Thyroid gland (tissue), 4 donors: ENCODE data around the gene NYNRIN. TPM values are rescaled to one million over a fixed set of nuclear protein-coding genes. Genes with fewer than 3 reads are reported as not detected.

Experiments used
- DNase-seq, 2 donors: peaks; one replicate each; pipeline ENCODE4 v3.0.0-alpha.2; 2019
- H3K27ac ChIP-seq, 3 donors: fragments of 200-600 bp; sonication (generic); 1 replicate in 2 of 3; 2 replicates in 1 of 3; pipeline ENCODE4 v1.5.1; 2016 to 2019; ENCODE audit warnings: mild to moderate bottlenecking in 1 of 3, moderate library complexity in 1 of 3
- H3K27me3 ChIP-seq: fragments of 200-600 bp; sonication (generic); one replicate; pipeline ENCODE4 v1.5.1; 2019
- H3K36me3 ChIP-seq, 2 donors: fragments of 200-600 bp; sonication (generic); one replicate each; pipeline ENCODE4 v1.5.1; 2016 to 2019
- H3K4me1 ChIP-seq, 2 donors: fragments of 200-600 bp; sonication (generic); one replicate each; pipeline ENCODE4 v1.5.1; 2017 to 2019
- H3K4me3 ChIP-seq, 3 donors: fragments of 200-600 bp; sonication (generic); replicated peaks in 1 of 3; 1 replicate in 2 of 3; 2 replicates in 1 of 3; pipeline ENCODE4 v1.5.1; 2016; ENCODE audit warnings: mild to moderate bottlenecking in 1 of 3
- H3K9me3 ChIP-seq: fragments of 200-600 bp; sonication (generic); one replicate; pipeline ENCODE4 v1.5.1; 2017
- POLR2A ChIP-seq, 2 donors: fragments of 450-650 bp; IDR thresholded peaks; one replicate each; pipeline ENCODE4 v1.6.1; 2017; ENCODE audit warnings: antibody characterized with exemption in 2 of 2, mild to moderate bottlenecking in 2 of 2, moderate library complexity in 1 of 2
- WGBS, 2 donors: methylation state at CpG; one replicate each; pipeline ENCODE4 v1.1.5; 2017; 5-methylcytosine and 5-hydroxymethylcytosine counted together
- intact Hi-C: fragments of 100-400 bp; cut with DNase I; formaldehyde crosslinking; loops from one replicate; pipeline ENCODE4 v1.15.1; 2023
- total RNA-seq, 4 donors: library from RNA; depleted of rRNA; stranded (reverse); fragments of >200 nt; gene quantifications; one replicate each; pipeline ENCODE4 v1.2.3, GENCODE V29; 2016
- TF ChIP-seq, protein P1 (sequence below), 6 experiments: fragments of 200-600 bp in 3 of 6; fragments of 450-650 bp in 3 of 6; sonication (generic) in 3 of 6; IDR thresholded peaks; one replicate each; pipeline ENCODE4 v1.5.1; 2016 to 2019; ENCODE audit warnings: antibody characterized with exemption in 6 of 6, mild to moderate bottlenecking in 2 of 6, inconsistent platforms in 1 of 6, moderate library complexity in 1 of 6

NYNRIN gene
- total RNA-seq, 4 donors from 2014 or later, result 11.7 to 19.9 (median 12.3) TPM

GRCh38 chr14:24436355-24437019 is 37.7 kb downstream of the NYNRIN start:
- no peaks in the 10 kb centered on the region for H3K9me3 ChIP-seq
- DNase-seq, result peak; percentile 27 to 40
- H3K27me3 ChIP-seq, result no peaks in the 10 kb centered on the region
- intact Hi-C loops, result loop anchor here (2.0 to 10.0 kb wide), 2 partner anchors 102 to 202 kb away; partner anchors contain the start of genes ADCY4, GMPR2 and NEDD8
- TF ChIP-seq POLR2A (IDR thresholded peaks at IDR 0.05), result no peak
- TF ChIP-seq, protein P1, sequence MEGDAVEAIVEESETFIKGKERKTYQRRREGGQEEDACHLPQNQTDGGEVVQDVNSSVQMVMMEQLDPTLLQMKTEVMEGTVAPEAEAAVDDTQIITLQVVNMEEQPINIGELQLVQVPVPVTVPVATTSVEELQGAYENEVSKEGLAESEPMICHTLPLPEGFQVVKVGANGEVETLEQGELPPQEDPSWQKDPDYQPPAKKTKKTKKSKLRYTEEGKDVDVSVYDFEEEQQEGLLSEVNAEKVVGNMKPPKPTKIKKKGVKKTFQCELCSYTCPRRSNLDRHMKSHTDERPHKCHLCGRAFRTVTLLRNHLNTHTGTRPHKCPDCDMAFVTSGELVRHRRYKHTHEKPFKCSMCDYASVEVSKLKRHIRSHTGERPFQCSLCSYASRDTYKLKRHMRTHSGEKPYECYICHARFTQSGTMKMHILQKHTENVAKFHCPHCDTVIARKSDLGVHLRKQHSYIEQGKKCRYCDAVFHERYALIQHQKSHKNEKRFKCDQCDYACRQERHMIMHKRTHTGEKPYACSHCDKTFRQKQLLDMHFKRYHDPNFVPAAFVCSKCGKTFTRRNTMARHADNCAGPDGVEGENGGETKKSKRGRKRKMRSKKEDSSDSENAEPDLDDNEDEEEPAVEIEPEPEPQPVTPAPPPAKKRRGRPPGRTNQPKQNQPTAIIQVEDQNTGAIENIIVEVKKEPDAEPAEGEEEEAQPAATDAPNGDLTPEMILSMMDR (IDR thresholded peaks at IDR 0.05), result peak; percentile 68 to 89 (median 82)
- peaks cover 9 to 48% of the 10 kb centered on the region in 2 donors for H3K4me1 ChIP-seq
- H3K36me3 ChIP-seq, result peaks cover 48 to 53% of the 10 kb centered on the region in 2 donors
- 31 to 45% methylated on average over 5 of the region's 5 CpGs for WGBS, 2 donors
- H3K27ac ChIP-seq, result peak overlapping the region; percentile 23 to 46 (median 39)
- H3K4me3 ChIP-seq, result no peak overlapping the region

GRCh38 chr14:24437020-24437735 is 38.4 kb downstream of the NYNRIN start:
- no peak for DNase-seq
- Histone ChIP-seq H3K36me3 (peaks cover 48 to 51% of the 10 kb centered on the region in 2 donors), H3K4me1 (peaks cover 10 to 45% of the 10 kb centered on the region in 2 donors), H3K27me3 (no peaks in the 10 kb centered on the region), H3K4me3 (no peak overlapping the region), H3K27ac (peak overlapping the region in 2 of 3 donors; percentile 39 to 46), H3K9me3 (no peaks in the 10 kb centered on the region)
- 68% methylated on average over 10 to 12 of the region's 12 CpGs for WGBS, 2 donors
- TF ChIP-seq, protein P1 (IDR thresholded peaks at IDR 0.05), result peak in 1 of 6 experiments; percentile 25
- TF ChIP-seq POLR2A (IDR thresholded peaks at IDR 0.05), result no peak
- intact Hi-C loops, result loop anchor here (2.0 to 10.0 kb wide), 2 partner anchors 102 to 202 kb away; partner anchors contain the start of genes ADCY4, GMPR2 and NEDD8

- intact Hi-C loops, result loop anchor here (2.0 to 10.0 kb wide), 2 partner anchors 103 to 203 kb away; partner anchors contain the start of genes ADCY4, GMPR2 and NEDD8
- Histone ChIP-seq H3K27ac (peak overlapping the region in 2 of 3 donors; percentile 39 to 46), H3K4me3 (no peak overlapping the region), H3K36me3 (peaks cover 43 to 45% of the 10 kb centered on the region in 2 donors), H3K4me1 (peaks cover 8 to 41% of the 10 kb centered on the region in 2 donors), H3K27me3 (no peaks in the 10 kb centered on the region), H3K9me3 (no peaks in the 10 kb centered on the region)
- 65 to 80% methylated on average over 2 of the region's 2 CpGs for WGBS, 2 donors
- TF ChIP-seq, protein P1 (IDR thresholded peaks at IDR 0.05), result no peak
- no peak for TF ChIP-seq POLR2A (IDR thresholded peaks at IDR 0.05)
- no peak for DNase-seq
Observed at GRCh38 chr14:24437736-24438067, 38.9 kb downstream of the NYNRIN start.

DNA sequence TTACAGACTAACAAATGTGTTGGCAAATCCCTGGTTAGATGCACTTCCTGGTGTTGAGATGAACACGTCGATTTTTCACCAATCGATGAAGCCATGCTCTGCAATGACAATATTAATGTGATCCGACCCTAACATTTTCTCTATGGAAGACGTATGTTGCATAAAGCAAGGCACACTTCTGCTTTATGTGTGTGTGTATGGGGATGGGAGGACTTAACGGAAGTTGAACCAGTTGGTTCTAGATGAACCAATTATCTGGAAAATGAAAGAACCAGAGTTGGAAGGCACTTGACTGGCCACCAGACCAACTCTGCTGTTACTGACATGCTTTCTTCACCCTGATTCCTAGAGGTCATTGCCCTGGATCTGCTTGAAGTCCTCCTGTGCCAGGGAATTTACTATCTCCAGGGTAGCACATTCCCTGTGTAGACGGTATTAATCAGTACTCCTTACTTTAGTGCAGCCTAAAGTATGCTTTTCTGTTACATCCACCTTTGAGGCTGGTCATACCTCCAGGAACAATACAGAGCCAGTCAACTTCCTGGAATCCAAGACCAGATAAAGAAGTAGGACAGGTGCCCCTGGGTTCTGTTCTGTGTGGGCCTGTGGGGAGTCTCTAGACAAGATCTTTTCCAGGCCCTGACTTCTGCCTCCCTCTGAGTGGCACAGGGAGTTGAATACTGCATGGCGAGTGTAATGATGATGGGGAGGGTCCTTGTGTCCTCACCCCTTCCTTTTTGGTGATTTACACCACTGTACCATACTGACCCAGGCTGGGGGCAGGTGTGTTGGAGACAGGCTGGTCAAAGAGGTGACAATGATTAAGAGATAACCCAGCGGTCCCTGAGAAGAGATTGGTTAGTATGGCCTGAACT is 39.7 kb downstream of the NYNRIN start:
- intact Hi-C loops, result loop anchor here (10.0 kb wide), 1 partner anchor 204 kb away; the partner anchor contains the start of genes GMPR2 and NEDD8
- Histone ChIP-seq H3K4me1 (peaks cover 11 to 41% of the 10 kb centered on the region in 2 donors), H3K9me3 (no peaks in the 10 kb centered on the region), H3K27ac (no peak overlapping the region), H3K36me3 (peaks cover 37 to 40% of the 10 kb centered on the region in 2 donors), H3K27me3 (no peaks in the 10 kb centered on the region), H3K4me3 (no peak overlapping the region)
- WGBS, 2 donors, result 68 to 73% methylated on average over 9 of the region's 9 CpGs
- DNase-seq, result no peak
- TF ChIP-seq, protein P1 (IDR thresholded peaks at IDR 0.05), result no peak
- no peak for TF ChIP-seq POLR2A (IDR thresholded peaks at IDR 0.05)
